GM18511 (cell line): ENCODE results near the gene ALX4.

Source experiments
- ATAC-seq: cut with Tn5 transposase; IDR thresholded peaks from one replicate; pipeline ENCODE4 v1.9.1; 2021; ENCODE audit warnings: mild to moderate bottlenecking, moderate library complexity; ENCODE audit not compliant: unreplicated experiment

ALX4 gene

DNA sequence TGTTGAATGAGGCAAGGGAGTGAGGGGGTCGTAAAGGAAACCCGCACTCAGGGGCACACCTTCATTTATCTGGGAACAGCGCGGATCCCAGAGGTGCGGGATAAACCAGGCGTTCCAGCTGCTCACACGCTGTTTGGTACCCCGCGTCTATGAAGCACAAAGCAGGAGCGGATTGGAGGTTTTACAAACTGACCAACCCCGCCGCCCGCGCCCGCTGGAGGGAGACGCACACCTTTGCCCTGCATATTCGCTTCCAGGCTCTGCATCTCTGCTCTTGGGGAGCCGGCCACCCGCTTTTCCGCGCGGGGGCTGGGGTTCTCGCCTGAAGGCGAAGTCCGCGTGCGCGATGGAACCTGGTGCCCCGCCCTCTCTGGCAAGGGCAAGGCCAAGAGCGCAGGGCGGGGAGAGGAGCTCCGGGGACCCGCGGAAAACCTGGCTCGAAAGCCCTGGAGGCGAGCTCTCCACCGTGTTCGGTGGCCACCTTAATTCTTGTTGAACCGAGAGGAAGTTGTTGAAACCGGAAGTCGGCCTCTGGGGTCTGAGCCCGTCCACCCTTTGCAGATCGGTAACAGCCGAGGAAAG, 6.8 kb upstream of the ALX4 start:
- ATAC-seq, result no peak

DNA sequence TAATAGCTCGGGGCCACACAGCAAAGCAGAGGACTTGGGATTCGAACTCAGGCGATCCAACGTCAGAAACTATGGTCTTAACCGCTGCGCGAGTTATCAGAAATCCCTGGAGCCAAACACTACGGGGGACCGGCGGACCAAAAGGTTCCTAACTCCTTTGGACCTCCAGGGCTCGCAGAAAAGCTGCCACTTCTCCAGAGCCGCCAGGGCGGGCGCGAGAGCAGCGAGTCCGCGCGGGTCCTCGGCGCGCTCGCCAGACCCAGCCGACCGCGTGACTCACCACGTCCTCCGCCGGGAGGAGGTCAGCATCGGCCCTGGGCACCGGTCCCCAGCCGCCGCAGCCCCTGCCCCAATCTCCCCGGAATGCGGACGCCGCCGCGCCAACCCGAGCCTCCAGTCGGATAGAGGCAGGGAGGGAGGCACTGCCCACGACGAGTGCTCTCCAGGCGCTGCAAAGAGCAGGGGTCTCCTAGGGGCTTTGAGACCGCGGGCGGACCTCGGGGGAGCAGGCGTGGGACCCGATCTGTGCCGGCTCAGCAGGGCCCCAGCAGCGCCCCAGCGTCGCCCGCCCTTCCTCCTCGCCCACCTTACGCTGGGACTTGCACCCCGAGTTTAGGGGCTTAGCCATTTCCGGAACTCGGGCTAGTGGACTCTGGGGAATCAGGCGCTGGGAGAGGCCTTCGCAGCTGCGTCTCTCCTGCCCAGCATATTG, 6.2 kb upstream of the ALX4 start:
- ATAC-seq, result no peak

DNA sequence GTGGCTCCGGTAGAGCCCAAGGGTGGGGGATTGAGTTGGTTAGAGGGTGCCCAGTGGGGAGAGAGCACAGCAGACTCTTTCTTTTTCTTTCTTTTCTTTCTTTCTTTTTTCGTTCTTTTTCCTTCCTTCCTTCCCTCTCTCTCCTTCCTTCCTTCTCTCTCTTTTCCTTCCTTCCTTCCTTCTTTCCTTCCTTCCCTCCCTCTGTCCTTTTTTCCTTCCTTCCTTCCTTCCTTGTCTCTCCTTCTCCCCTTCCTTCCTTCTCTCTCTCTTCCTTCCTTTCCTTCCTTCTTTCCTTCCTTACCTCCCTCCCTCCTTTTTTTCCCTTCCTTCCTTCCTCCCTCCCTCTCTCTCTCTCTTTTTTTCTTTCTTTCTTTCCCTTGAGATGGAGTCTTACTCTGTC, 4.8 kb upstream of the ALX4 start:
- no peak for ATAC-seq

DNA sequence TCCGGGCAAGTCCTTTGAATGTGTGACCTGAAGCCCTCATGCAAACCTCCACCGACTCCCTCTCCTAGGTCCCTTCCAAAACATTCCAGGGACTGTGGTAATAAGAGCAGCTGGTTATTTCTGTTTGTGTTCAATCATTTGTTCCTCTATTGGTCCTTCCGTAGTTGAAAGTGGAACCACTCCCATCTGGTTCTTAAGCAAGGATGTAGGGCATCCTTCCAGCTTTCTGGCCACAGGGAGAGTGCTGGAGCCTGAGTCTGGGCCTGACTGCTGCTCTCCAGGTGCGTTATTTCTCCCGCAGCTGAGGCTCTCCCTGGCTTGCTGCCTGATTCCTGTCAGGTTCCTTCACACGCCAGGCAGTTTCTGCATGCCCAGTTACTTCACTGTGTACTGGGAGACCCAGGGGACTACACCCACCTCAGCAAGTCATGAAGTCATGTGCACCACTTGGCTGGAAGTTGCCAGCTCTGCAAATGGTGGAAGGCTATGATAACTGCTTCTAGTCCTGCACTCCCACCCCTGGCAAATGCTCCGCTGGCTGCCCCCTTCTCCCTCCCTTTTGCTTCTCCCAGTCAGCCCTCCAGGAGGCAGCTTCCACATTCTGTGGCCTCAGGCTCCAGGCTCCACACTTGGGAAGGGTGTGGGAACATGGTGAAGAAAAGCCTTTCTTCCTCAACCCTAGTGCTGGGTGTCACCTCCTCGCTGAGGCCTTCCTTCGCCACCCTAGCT, 4.0 kb upstream of the ALX4 start:
- no peak for ATAC-seq

DNA sequence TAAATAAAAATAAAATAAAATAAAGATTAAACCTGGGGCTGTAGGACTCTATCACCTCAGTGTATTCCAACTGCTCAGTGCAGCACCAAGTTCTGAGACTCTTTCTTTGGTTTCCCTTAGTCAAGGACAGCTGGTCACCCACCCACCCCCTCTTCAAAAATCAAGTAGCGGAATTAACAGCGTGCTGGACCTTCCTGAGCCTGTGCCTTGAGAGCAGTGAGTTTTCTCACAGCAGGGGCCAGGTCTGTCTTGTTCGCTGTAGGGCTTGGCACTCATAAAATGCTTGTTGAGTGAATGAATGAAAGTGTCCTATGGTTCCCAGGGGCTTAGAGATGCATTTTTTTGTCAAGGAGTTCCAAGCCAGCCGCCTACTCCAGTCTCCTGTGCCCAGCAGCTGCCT, 2.9 kb upstream of the ALX4 start:
- no peak for ATAC-seq

DNA sequence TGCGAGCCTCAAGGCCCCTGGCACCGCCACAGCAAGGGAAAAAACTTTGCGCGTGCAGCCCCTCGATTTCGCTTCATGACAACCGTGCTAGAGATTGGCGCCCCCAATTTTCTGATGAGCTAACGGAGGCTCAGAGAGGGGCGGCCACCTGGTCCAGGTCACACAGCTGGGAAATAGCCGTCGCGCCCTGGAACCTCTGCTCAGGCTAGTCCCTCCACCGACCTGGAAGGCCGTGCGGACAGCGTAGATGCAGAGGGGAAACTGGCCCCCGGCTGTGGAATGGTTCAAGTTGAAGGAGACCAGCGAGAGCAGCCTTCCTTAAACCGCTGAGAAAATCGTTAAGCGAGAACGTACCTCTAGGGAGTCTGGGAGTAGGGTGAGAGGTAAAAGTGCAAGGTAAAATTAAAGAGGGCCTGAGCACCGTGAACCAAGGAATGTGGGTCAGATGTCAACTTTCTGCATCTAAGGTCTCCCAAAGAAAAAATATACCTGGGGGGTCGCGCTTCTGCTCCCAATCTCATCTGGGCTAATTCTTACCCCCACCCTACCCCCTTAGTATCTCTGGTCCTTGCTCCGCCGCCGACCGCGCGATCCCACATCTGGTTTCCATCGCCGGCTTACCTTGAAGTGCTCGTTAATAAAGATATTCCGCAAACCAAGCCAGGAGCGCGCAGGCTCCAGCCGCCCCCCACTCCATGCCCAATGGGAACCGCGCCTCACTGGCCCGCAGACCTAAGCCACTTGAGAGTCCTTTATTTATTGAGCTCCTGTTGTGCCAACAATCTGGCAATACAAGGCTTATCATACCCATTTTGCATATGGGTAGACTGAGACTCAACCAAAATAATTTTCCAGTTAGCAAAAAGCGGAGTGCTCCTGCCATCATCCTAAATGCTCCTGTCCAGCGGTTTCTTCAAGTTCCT, 1.7 kb upstream of the ALX4 start:
- no peak for ATAC-seq

DNA sequence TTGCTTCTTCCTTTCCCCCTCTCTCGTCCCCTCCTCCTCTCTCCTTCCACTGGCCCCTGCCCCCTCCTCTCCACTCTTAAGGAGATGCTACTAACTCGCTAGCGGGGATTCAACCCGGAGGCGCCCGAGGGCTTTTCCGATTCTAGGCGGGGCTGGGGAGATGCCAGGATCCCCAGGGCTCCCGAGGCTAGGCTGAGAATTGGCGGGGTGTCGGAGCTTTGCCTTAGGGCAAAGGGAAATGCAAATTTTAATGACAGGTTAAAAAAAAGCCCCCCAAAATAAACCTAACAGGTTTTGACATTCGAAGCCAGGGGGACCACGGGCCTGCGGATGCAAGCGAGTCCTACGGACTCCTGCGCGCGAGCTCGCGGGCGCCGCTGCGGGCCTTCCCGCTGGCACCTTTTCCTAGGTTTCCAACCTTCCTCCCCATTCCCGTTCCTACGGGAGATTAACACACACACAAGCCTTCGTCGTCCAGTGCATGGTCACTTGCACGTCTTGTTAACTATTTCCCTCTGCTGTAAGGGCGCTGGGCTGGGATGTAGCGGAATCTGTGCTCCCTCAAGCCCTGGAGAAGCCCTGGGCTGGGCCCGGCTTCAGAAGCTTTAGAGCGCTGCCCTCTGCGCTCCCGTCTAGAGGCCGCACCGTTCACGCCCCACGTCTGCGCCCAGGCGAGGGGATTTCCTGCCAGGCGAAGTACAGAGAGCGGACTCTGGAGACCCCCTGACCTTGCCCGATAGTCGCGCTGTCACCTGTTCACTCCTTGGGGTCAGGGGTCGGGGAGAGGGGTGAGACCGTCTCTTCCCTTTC, 729 bp upstream of the ALX4 start:
- no peak for ATAC-seq

DNA sequence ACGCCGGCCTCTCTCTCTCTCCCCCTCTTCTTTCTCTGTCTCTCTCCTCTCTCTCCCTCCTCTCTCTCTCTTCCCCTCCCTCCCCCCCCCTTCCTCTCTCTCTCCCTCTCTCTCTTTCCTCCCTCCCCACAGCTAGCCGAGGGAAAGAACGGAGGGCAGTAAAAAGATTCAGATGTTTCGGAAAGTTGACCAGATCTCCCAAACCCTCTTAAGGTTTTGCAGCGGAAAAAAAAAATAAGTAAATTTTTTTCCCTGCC, 195 bp upstream of the ALX4 start:
- no peak for ATAC-seq

DNA sequence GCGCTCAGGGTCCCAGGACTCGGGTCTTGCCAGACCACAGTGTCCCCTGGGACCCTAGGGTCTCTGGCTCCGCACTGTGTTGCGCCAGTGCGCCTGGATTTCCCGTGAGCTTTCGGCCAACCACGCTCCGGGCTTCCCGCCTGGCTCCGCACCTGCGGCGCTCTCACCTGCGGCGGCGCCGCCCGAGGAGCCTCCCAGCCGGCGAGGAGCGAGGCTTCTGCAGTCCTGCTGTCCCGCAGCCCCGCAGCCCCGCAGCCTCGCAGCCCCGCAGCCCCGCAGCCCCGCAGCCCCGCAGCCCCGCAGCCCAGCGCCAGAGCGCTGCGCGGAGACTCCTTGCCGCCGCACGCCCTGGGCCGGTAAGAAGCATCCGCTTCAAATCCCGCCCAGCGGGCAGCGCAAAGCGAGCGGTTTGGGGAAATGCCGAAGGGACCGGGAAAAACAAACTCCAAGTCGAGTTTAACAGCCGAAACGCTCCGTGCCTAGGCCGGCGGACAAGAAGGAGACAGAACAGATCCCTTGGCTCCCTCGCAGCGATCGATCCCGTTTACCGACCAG, 939 bp downstream of the ALX4 start:
- no peak for ATAC-seq

DNA sequence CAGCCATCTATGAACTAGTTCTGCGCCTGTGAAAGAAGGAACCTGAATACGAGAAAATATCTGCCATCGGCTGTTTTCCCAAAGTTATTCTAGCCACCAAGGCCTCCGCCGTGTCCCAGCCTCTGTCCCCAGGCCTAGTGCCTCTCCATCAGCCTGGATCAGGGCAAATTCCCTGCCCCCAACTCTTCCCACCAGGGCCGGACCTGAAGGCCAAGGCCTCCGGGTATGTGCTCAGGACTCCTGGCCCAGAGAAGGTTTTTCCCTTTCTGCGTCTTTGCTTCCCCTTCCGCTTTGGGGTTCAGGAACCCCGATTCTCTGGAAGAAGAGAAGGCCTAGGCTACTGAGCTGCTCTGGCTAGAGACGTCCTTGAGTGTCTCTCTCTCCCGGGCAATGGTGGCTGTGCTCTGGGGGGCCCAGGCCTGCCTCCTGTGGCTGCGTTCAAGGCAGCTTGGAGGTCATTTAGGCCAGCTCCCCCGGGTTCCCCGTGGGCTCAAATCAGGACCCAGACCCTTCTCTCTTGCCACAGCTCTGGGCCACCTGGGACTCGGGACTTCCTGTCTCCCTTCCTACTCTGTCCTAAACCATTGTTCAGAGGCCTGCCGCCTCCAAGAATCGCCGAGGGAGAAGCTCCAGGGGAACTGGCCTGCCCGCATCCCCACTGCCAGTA, 1.6 kb downstream of the ALX4 start:
- ATAC-seq, result no peak

DNA sequence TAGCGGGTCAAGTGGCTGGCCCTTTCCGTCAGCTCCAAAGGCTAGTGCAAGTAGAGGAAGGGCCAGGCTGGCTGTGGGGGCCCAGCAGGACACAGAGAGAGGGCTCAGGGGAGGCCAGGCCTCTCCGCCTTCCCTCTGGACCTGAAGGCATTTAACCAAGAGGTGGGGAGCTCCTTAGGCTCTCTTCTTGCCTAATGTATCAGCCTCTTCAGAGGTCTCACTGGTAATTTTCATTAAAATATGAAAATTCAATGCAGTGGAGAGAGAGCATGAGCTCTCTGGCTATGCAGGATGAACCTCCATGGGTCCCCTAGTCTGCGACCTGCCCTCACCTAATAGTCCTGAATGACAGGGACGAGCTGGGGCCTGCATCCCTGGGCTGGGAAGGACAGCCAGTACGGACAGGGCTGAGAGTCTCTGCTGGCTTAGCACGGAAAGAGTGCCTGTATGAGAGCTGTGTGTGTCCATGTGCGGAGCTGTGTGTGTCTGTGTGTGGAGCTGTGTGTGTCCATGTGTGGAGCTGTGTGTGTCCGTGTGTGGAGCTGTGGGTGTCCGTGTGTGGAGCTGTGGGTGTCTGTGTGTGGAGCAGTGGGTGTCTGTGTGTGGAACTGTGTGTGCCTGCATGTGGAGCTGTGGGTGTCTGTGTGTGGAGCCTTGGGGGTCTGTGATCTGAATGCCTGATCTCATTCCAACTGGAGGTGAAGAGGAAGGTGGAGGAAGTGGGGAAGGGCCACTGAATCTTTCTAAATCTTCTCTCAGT, 2.4 kb downstream of the ALX4 start:
- ATAC-seq, result no peak

DNA sequence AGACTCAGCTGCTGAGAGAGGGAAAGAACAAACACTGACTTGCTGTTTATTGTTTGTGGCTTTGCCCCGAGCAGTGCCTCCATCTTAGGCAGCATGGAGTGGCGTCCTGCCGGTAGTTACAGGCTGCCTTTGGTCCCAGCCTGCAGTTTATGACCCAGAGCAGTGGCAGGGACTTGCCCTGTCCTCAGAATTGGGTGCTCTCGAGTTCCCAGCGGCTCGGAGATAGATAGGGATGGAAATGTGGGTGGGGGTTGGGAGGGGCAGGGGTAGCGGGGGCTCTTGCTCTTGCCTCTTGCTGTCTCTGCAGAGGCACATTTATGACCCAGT, 3.1 kb downstream of the ALX4 start:
- ATAC-seq, result no peak

DNA sequence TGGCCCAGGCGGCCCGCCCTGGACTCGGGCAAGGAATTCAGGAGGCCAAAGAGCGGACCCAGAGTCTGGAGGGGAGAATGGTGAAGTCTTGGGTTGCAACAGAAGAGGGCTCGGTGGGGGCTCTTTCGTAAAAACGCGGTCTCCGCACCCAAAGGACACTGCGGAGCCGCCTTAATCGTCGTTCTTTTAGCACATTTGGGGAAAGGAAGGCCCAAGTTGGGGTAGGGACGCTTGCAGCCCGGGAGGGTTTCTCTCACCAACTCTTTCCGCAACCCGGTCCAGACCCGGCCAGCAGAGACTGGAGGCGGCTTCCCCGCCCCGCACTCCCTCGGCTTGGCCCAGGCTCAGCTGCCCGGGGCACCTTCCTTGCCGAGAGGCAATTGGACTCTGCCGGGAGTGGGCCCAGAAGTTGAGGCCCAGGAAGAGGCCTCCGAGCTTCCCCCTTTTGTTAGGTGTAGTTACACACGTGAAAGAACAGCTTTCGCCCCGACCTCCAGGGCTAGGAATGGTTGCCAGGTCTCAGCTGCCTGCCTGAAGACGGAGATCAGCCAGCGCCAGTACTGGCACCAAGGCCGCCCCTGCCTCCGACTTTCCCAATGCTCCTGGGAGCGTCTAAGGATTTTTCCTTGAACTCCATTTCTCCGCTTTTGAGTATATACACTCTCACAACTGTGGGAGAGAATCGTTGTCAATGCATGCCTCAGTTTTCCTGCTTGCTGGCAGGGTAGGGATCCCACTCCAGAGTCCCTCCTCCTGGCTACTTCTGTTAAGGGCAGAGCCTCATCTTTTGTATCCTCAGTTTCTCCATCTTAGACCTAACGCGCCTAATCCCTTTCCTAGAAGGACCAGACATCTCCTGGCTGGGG, 3.7 kb downstream of the ALX4 start:
- ATAC-seq, result no peak

DNA sequence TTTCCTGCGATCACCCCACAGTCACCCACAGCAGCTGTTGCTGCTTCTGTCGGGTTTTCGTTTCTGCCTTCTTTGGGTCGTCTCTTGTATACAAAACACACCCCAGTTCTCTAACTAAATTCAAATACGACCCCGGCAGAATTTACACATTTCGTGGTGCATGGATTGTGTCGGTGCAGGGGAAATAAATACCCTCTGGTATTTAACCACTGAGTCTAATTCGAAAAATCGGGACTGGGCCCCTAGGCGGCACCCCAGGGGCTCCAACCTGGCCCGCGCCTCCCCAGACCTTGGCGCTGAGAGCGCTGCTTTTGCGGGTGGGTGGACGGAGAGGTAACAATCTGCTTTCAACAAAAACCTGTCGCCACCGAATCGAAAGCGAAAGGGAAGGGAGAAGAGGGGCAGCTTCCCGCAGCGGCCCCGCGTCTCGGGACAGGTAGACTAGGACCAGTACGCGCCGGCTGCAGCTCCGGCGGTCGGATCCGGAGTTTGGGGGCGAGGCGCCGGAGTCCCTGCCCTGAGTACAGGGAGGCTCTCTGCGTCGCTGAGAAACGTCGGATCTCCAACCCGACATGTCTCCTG, 4.4 kb downstream of the ALX4 start:
- no peak for ATAC-seq

DNA sequence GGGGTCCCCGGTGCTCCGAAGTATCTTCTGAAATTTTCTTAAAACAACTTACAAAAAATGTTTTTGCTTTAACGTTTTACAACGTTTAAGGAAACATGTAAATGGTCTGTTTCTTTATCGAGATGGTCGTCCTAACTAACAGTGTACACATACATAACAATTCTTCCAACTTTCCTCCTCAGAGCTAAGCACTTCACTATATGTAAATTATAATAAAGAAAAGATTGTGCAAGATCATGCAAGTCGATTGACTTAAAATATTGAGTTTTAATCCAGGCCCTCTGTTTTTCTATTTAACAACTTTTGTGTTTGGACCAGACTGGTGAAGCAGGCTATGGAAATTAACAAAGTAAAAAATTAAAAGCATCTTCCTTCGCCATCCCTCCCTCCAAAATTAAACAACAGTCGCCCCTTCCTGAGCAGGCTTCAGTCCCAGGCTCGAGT, 4.9 kb downstream of the ALX4 start:
- ATAC-seq, result no peak

DNA sequence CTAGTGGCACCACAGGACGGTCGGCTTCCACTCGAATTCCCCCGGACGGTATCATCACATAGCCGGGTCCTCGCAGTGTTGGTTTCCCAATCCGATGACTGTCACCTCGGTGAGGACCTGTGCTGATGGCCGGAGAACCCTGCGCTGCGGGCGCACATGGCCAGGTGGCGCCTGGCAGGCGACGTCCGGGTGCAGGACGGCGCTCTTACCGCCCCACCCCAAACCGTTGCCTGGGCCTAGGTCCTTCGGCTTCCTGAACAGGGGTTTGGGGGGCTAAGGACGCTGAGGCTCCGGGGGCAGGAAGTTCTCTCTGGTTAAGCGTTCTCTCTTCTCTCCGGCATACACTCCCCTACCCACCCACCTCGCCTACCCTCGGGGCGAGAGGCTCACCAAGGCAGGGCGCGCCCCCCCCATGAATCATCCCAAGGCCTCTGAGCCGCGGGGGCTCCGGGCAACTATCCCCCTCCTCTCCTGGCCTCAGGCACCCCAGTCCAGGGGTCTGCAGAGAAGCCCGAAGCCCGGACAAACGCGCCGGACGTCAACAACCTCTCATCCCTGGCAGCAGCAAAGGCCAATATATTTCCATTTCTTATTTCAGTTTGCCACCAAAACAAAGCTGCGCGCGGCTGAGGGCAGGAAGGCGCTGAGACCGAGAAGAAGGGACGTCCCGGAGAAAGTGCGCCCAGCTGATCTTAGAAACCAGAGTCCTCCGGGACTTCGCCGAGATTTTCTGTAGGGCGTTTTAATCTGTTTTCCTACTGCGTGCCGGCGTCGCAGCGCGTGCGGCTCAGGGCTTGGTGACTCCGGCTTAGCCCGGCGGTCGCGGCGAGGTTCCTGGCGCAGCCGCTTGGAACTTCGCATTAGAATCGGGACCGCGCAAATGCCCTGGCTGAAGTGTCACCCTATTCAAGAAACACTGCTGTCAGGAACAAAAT, 5.6 kb downstream of the ALX4 start:
- no peak for ATAC-seq

DNA sequence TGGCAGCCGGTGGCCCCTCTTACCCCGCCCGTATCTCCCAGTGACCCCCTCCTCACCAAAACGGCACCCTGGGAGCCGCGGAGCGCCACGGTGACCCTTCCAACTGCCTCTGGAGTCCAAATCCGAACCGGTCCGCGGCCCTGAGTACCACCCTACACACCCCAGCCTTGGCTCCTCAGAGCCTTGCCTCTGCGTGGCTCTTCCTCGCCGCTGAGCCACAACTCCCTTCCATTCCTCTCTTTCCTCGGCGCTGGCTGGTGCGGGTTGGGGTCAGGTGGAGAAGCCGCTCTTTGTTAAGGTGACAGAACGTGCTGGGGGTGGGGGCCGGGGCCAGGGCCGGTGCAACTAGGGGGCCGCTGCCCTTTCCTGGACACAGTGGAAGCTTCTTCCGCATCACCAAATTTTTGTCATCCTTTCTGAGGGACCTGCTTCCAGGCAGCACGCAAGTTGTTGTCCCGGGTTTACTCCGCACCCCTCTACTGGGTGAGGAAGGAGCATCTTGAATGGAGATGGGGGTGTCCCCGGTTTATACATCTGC, 6.5 kb downstream of the ALX4 start:
- no peak for ATAC-seq
